GM12878 (cell line): ENCODE results near the gene ITGA1. TPM values are rescaled to one million over a fixed set of nuclear protein-coding genes. Genes with fewer than 3 reads are reported as not detected.

Experiments
- ATAC-seq: fragments of 200-7000 bp; cut with Tn5 transposase; 3 replicates; pipeline ENCODE4 v1.9.1; 2020; ENCODE audit warnings: mild to moderate bottlenecking, moderate library complexity
- BruUV-seq: library from RNA; stranded (reverse); fragments of 400-500 nt; replicated peaks from 2 replicates; lab custom pipeline; 2021; lab: Mats Ljungman, UMichigan
- CTCF ChIA-PET: fragments of 300-600 bp; sonication (Branson Sonifier 250); formaldehyde crosslinking; extraction: SDS; loops from one replicate; lab custom pipeline; 2021; ENCODE audit warnings: inconsistent platforms; lab: Yijun Ruan, JAX
- POLR2A ChIA-PET: fragments of 350-600 bp; formaldehyde crosslinking; extraction: SDS; loops from one replicate; lab custom pipeline; 2021; ENCODE audit warnings: inconsistent platforms; lab: Charles Lee
- RAD21 ChIA-PET: fragments of 300-600 bp; sonication (Branson Sonifier 250); formaldehyde crosslinking; loops from one replicate; lab custom pipeline; 2023; ENCODE audit warnings: antibody characterized with exemption; ENCODE audit not compliant: unreplicated experiment; lab: Charles Lee
- SMC1A ChIA-PET: fragments of 300-600 bp; sonication (Branson Sonifier 250); formaldehyde crosslinking; loops from one replicate; lab custom pipeline; 2023; ENCODE audit not compliant: unreplicated experiment, uncharacterized antibody; lab: Charles Lee
- DNase-seq: peaks from one replicate; pipeline ENCODE4 v3.0.0-alpha.2; 2011; ENCODE audit warnings: low read depth, low spot score
- FAIRE-seq: peaks from 3 replicates; lab custom pipeline; 2011; peaks lifted over from hg19 to GRCh38; lab: Jason Lieb, UNC
- H2AFZ ChIP-seq: 2 replicates; pipeline ENCODE4 v1.6.0; 2011; ENCODE audit warnings: low read depth, low read length, control low read depth; ENCODE audit not compliant: control insufficient read depth
- H3K27ac ChIP-seq: 2 replicates; pipeline ENCODE4 v1.5.1; 2011; ENCODE audit warnings: control low read depth; ENCODE audit not compliant: control insufficient read depth, insufficient read depth
- H3K27me3 ChIP-seq, 2 experiments: replicated peaks in 1 of 2; 2 replicates each; pipeline versions ENCODE4 v1.6.0 to v1.6.1; 2011; ENCODE audit warnings: low read length in 1 of 2; ENCODE audit not compliant: control insufficient read depth in 2 of 2, insufficient read depth in 2 of 2
- H3K36me3 ChIP-seq, 2 experiments: 2 replicates each; pipeline ENCODE4 v1.5.1; 2011; ENCODE audit warnings: low read length in 1 of 2; ENCODE audit not compliant: control insufficient read depth in 2 of 2, insufficient read depth in 2 of 2
- H3K4me1 ChIP-seq: 2 replicates; pipeline ENCODE4 v1.6.1; 2011; ENCODE audit warnings: mild to moderate bottlenecking, low read length, moderate library complexity, mixed read lengths; ENCODE audit not compliant: control insufficient read depth, insufficient read depth
- H3K4me2 ChIP-seq: 2 replicates; pipeline ENCODE4 v1.6.0; 2011; ENCODE audit warnings: control low read depth; ENCODE audit not compliant: control insufficient read depth, insufficient read depth
- H3K4me3 ChIP-seq: fragments of 200-600 bp; sonication (generic); 2 replicates; pipeline ENCODE4 v1.5.1; 2016
- H3K79me2 ChIP-seq: 2 replicates; pipeline ENCODE4 v1.6.0; 2011; ENCODE audit warnings: low read length; ENCODE audit not compliant: control insufficient read depth, insufficient read depth
- H3K9ac ChIP-seq: 2 replicates; pipeline ENCODE4 v1.8.0; 2011; ENCODE audit warnings: low read length, control low read depth, mixed read lengths; ENCODE audit not compliant: control insufficient read depth, insufficient read depth
- H3K9me3 ChIP-seq: replicated peaks from 3 replicates; pipeline ENCODE4 v1.5.1; 2011; ENCODE audit warnings: mild to moderate bottlenecking, low read length; ENCODE audit not compliant: control insufficient read depth, insufficient read depth
- H4K20me1 ChIP-seq: 2 replicates; pipeline ENCODE4 v1.6.0; 2011; ENCODE audit not compliant: control insufficient read depth, insufficient read depth
- EED ChIP-seq: sonication (generic); IDR thresholded peaks from 2 replicates; pipeline ENCODE4 v1.6.1; 2016; ENCODE audit warnings: antibody characterized with exemption, low read depth
- ESRRA ChIP-seq: IDR thresholded peaks from 2 replicates; pipeline ENCODE4 v1.6.1; 2012; ENCODE audit warnings: mild to moderate bottlenecking, low read length, improper control_type of control experiment
- NFYB ChIP-seq: IDR thresholded peaks from 2 replicates; pipeline ENCODE4 v1.6.1; 2011; ENCODE audit warnings: low read depth, mild to moderate bottlenecking, low read length, improper control_type of control experiment, moderate library complexity; ENCODE audit not compliant: insufficient read depth
- PML ChIP-seq: IDR thresholded peaks from 2 replicates; pipeline ENCODE4 v1.6.1; 2012; ENCODE audit warnings: low read length, inconsistent platforms
- RAD51 ChIP-seq: fragments of 450-650 bp; IDR thresholded peaks from 2 replicates; pipeline ENCODE4 v1.6.1; 2016; ENCODE audit warnings: moderate library complexity, mild to moderate bottlenecking, inconsistent platforms
- RCOR1 ChIP-seq: conservative IDR thresholded peaks from 2 replicates; pipeline ENCODE4 v1.6.1; 2012; ENCODE audit warnings: low read depth, low read length, improper control_type of control experiment
- SUPT20H ChIP-seq: IDR thresholded peaks from 2 replicates; pipeline ENCODE4 v1.6.1; 2011; ENCODE audit warnings: low read depth, mild to moderate bottlenecking, low read length, moderate library complexity, borderline replicate concordance; ENCODE audit not compliant: control insufficient read depth
- TCF3 ChIP-seq: IDR thresholded peaks from 2 replicates; pipeline ENCODE4 v1.6.1; 2012; ENCODE audit warnings: low read depth, mild to moderate bottlenecking, low read length, borderline replicate concordance; ENCODE audit not compliant: insufficient read depth
- TCF7 ChIP-seq: IDR thresholded peaks from 2 replicates; pipeline ENCODE4 v1.6.1; 2014; ENCODE audit warnings: antibody characterized with exemption, borderline replicate concordance
- ZNF207 ChIP-seq: fragments of 450-650 bp; IDR thresholded peaks from 2 replicates; pipeline ENCODE4 v1.6.1; 2014; ENCODE audit warnings: antibody characterized with exemption, mild to moderate bottlenecking, borderline replicate concordance
- ZNF217 ChIP-seq: fragments of 450-650 bp; IDR thresholded peaks from 2 replicates; pipeline ENCODE4 v1.6.1; 2017; ENCODE audit warnings: antibody characterized with exemption, mild to moderate bottlenecking
- WGBS: methylation state at CpG from one replicate; pipeline ENCODE4 v1.1.6; 2016; ENCODE audit warnings: low lambda C conversion rate; ENCODE audit not compliant: insufficient replicate concordance, insufficient coverage; ENCODE audit errors: missing lambda C conversion rate; 5-methylcytosine and 5-hydroxymethylcytosine counted together
- in situ Hi-C: fragments of 300-500 bp; cut with MboI; formaldehyde crosslinking; loops from 9 replicates; pipeline ENCODE4 v1.14.3; 2018; ENCODE audit warnings: mixed read lengths
- intact Hi-C: fragments of 100-400 bp; cut with micrococcal nuclease; formaldehyde crosslinking; loops from one replicate; pipeline ENCODE4 v1.14.2; 2022; ENCODE audit not compliant: unreplicated experiment
- polyA plus RNA-seq, 11 experiments: library from polyadenylated mRNA; depleted of rRNA in 4 of 11; unstranded in 6 of 11; stranded (reverse) in 5 of 11; fragments of >200 nt; fragmentation: Nextera tagmentation in 4 of 11; fragmentation: Illumina TruSeq in 1 of 11; extraction: Ambion mirVana in 4 of 11; extraction: Trizol in 1 of 11; gene quantifications; 1 replicate in 1 of 11; 2 replicates in 10 of 11; pipeline versions ENCODE4 v1.2.1 to v1.2.3, GENCODE V29; 2011 to 2016; ENCODE audit warnings: inconsistent platforms in 2 of 11, missing spikeins in 2 of 11, low read depth in 1 of 11
- total RNA-seq, 4 experiments: library from RNA; depleted of rRNA in 3 of 4; stranded (reverse); fragments of >200 nt in 3 of 4; fragmentation: Illumina TruSeq in 1 of 4; extraction: Trizol in 1 of 4; gene quantifications; 2 replicates each; pipeline versions ENCODE4 v1.2.1 to v1.2.3, GENCODE V29; 2013 to 2021
- TF ChIP-seq, protein P1 (sequence below): fragments of 450-650 bp; IDR thresholded peaks from 2 replicates; pipeline ENCODE4 v1.6.1; 2017; ENCODE audit warnings: mild to moderate bottlenecking, low read depth, inconsistent platforms; ENCODE audit not compliant: poor library complexity, severe bottlenecking
- TF ChIP-seq, protein P2 (sequence below): IDR thresholded peaks from 2 replicates; pipeline ENCODE4 v1.6.1; 2011; ENCODE audit warnings: low read depth, mild to moderate bottlenecking, low read length, moderate library complexity, borderline replicate concordance; ENCODE audit errors: extremely low read depth

The ITGA1 gene
- total and polyA plus RNA-seq, 10 of the 15 experiments (the other 5 are each of a cell fraction or from before 2014, with no cell fraction given) = 0.02 to 0.56 (median 0.19) TPM

DNA sequence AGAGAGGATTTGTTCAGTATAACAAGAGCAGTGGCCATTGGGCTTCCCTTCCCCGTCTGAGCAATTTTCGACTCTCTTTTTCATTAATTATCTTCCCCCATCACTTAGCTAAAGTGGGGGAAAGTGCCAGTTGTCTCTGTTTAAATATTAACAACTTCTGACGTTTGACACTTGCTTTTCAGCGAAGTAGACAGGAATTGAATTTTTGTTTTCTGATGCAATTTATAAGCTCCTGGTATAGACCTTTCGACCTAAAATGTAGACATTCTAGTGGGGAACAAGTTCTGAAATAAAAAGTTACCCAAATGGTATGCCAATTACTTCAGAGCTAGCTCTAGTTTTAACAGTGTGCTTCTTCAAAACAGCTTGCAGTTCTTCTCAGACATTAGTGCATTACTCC is 100.6 kb downstream of the ITGA1 start (continued):
- TF ChIP-seq ZNF217 = no peak

DNA sequence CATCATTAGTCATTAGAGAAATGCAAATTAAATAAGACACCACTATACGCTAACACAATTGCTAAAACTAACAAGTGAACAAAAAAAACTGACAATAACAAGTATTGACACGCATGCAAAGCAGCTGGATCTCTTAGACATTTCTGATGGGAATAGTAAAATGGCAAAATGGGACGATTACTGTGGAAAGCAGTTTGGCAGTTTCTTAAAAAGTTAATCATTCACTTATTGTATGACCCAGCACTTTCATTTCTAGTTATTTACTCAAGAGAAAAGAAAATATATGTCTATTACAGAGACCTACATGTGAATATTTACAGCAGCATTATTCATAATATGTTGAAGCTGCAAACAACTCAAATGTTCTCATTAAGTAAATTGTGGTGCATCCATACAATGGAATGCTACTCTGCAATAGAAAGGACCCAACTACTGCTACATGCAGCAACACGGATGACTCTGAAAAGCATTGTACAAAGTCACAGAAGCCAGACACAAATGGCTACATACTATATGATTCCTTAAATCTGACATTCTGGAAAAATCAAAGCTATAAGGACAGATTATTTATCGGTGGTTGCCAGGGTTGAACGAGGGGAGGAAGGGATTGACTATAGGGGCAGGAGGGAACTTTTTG is 104.6 kb downstream of the ITGA1 start:
- TF ChIP-seq RAD51 = no peak
- no peak for TF ChIP-seq ESRRA
- no peak for TF ChIP-seq TCF3
- TF ChIP-seq PML = no peak
- TF ChIP-seq, all 136 proteins: peak for 0
- DNase-seq (no peak), FAIRE-seq (no peak), ATAC-seq (no peak)
- H2AFZ ChIP-seq = no peak overlapping the region
- RAD21 ChIA-PET = no interaction called here
- no peaks in the 10 kb centered on the region for H3K79me2 ChIP-seq
- intact Hi-C loops = no loop called here
- no TSS peak for BruUV-seq
- no peak overlapping the region for H3K9ac ChIP-seq
- no peaks in the 10 kb centered on the region for H3K4me1 ChIP-seq
- H3K36me3 ChIP-seq = no peaks in the 10 kb centered on the region
- CTCF ChIA-PET = no interaction called here
- WGBS = 36% methylated on average over 6 of the region's 6 CpGs
- POLR2A ChIA-PET = no interaction called here
- H4K20me1 ChIP-seq = no peaks in the 10 kb centered on the region
- no peaks in the 10 kb centered on the region for H3K27me3 ChIP-seq
- in situ Hi-C loops = no loop called here
- SMC1A ChIA-PET = interaction anchor here (1.6 kb wide), 1 partner anchor 15 kb away, joined by 3 read pairs; no protein-coding TSS in a partner anchor
- H3K4me3 ChIP-seq = no peak overlapping the region
- no peak overlapping the region for H3K4me2 ChIP-seq
- H3K27ac ChIP-seq = no peak overlapping the region
- H3K9me3 ChIP-seq = no peaks in the 10 kb centered on the region

DNA sequence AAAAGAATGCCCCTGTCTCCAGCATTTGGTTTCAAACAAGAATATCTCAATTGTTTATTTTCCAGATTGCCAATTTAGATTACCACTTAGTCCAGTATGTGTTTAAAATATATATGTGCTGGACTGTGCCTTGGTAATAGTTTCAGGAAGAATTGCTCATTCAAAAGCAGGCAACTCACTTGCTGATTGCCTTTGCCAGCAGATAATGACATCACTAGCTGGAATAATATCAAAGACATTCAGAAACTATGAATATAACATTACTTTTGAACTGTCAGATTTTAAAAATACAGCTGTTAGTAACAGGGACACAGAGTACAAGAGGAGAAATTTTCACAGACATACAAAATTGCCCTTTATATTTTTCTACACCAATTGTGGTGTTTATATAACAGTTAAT is 105.4 kb downstream of the ITGA1 start:
- Histone ChIP-seq H4K20me1 (no peaks in the 10 kb centered on the region), H3K27me3 (no peaks in the 10 kb centered on the region), H3K4me3 (no peak overlapping the region), H3K9ac (no peak overlapping the region), H3K27ac (no peak overlapping the region), H3K4me2 (no peak overlapping the region), H3K4me1 (no peaks in the 10 kb centered on the region), H2AFZ (no peak overlapping the region), H3K9me3 (no peaks in the 10 kb centered on the region), H3K79me2 (no peaks in the 10 kb centered on the region), H3K36me3 (no peaks in the 10 kb centered on the region)
- in situ Hi-C loops (no loop called here), intact Hi-C loops (no loop called here)
- no TSS peak for BruUV-seq
- ChIA-PET RAD21 (no interaction called here), CTCF (no interaction called here), SMC1A (interaction anchor here (0.6 kb wide), 1 partner anchor 19 kb away, joined by 3 read pairs; no protein-coding TSS in a partner anchor), POLR2A (no interaction called here)
- no peak for FAIRE-seq
- no peak for DNase-seq
- ATAC-seq = no peak
- TF ChIP-seq ZNF207 (no peak), TCF7 (no peak), EED (no peak), SUPT20H (no peak), NFYB (no peak), RCOR1 (no peak)
- TF ChIP-seq, protein P1, sequence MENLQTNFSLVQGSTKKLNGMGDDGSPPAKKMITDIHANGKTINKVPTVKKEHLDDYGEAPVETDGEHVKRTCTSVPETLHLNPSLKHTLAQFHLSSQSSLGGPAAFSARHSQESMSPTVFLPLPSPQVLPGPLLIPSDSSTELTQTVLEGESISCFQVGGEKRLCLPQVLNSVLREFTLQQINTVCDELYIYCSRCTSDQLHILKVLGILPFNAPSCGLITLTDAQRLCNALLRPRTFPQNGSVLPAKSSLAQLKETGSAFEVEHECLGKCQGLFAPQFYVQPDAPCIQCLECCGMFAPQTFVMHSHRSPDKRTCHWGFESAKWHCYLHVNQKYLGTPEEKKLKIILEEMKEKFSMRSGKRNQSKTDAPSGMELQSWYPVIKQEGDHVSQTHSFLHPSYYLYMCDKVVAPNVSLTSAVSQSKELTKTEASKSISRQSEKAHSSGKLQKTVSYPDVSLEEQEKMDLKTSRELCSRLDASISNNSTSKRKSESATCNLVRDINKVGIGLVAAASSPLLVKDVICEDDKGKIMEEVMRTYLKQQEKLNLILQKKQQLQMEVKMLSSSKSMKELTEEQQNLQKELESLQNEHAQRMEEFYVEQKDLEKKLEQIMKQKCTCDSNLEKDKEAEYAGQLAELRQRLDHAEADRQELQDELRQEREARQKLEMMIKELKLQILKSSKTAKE = no peak
- TF ChIP-seq, protein P2, sequence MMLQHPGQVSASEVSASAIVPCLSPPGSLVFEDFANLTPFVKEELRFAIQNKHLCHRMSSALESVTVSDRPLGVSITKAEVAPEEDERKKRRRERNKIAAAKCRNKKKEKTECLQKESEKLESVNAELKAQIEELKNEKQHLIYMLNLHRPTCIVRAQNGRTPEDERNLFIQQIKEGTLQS = no peak
